Measurements from ENCODE around the gene SFI1. TPM values are rescaled to one million over a fixed set of nuclear protein-coding genes. Genes with fewer than 3 reads are reported as not detected.

The SFI1 gene
- total RNA-seq, 2 experiments from 2014 or later, result 221 to 234 TPM

DNA sequence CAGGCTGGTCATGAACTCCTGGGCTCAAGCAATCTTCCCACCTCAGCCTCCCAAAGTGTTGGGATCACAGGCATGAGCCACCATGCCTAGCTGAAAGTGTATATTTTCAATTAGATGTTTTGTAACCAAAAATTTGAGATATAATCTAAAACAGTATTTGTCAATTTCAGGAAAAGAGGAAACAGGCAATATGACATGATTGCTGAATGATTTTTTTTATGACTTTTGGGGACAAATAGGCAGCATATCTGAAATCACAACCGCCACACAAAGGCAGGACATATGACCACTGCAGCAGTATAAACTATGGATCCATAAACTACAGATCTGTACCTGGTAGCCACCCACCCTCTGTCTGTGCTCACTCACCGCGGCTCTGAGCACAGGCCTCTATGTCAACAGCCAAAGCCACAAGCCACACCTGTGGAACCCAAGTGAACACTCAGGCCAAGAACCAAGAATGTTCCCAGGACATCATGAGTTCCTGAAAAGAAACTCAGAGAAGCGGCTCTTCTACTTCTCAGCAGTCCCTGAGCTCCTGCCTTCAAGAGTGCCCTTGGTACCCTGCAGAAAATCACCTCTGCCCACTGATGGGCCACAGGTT lies 143.2 kb downstream of the SFI1 start:
- H3K27me3 Mint-ChIP-seq, result no peaks in the 10 kb centered on the region
- no peak overlapping the region for H3K4me3 Mint-ChIP-seq
- peak; percentile 47 for ATAC-seq
- POLR2A ChIA-PET, result interaction anchor here (0.6 kb wide), 1 partner anchor 146 kb away, joined by 6 read pairs; no protein-coding TSS in a partner anchor
- no peaks in the 10 kb centered on the region for H3K9me3 Mint-ChIP-seq (ENCODE audit: low read depth)
- DNase-seq, result no peak
- H3K36me3 Mint-ChIP-seq (ENCODE audit: low read depth), result peaks cover 8% of the 10 kb centered on the region
- CTCF ChIA-PET, result interaction anchor here (0.6 to 2.2 kb wide), 3 partner anchors 9 to 371 kb away, joined by 5 to 8 read pairs (median 5); no protein-coding TSS in a partner anchor
- H3K27ac Mint-ChIP-seq, result peak overlapping the region; percentile 63
- intact Hi-C loops (cut with DNase I, micrococcal nuclease), result loop anchor here in 1 of 2 experiments (10.0 kb wide), 1 partner anchor 555 kb away; the partner anchor contains the start of gene SMTN
- H3K4me1 Mint-ChIP-seq, result peaks cover 51% of the 10 kb centered on the region

DNA sequence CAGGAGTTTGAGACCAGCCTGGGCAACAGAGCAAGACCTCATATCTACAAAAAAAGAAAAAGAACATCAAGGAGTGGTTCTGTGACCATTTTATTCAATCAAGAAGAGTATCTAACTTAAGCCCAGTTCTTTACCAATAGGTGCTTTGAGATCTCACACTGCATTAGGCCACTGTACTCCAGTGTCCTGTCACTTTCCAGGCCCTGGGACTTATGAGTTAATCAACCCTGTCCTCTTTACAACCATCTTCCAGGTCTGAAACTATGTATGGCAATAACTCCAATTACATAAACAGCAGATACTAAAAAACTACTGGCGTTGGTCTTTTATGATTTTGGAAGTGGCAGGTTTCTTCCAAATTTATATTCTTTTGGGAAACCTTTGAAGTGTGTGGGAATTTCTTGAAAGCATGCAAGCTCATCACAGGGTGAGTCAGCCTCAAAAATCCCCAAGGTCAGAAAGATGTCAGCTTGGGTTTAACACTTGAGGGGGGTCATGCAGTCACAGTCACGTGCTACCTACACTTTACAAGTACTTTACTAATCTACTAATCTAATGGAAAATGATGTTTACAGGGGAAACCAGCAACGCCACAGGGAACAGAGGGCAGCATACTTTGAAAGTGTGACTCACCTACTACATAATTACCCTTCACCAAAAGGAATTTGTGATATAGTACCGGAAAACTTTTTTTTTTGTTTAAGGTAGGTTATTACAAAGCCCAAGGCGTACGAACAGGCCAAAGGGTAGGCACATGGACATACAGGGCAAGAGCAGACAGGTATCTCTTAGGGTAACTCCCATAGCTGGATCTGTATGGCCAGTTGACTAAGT lies 150.1 kb downstream of the SFI1 start:
- H3K36me3 Mint-ChIP-seq (ENCODE audit: low read depth), result peaks cover 31% of the 10 kb centered on the region
- H3K9me3 Mint-ChIP-seq (ENCODE audit: low read depth), result no peaks in the 10 kb centered on the region
- ChIA-PET CTCF (interaction anchor here (0.6 to 1.4 kb wide), 4 partner anchors 12 to 222 kb away, joined by 3 to 6 read pairs (median 4); no protein-coding TSS in a partner anchor), POLR2A (interaction anchor here (0.8 to 0.9 kb wide), 2 partner anchors 15 to 16 kb away, joined by 3 read pairs; partner anchors contain the start of gene PISD)
- peak; percentile 86 for ATAC-seq
- no peaks in the 10 kb centered on the region for H3K27me3 Mint-ChIP-seq
- peaks cover 46% of the 10 kb centered on the region for H3K4me1 Mint-ChIP-seq
- H3K27ac Mint-ChIP-seq, result peak overlapping the region; percentile 82
- intact Hi-C loops (cut with DNase I, micrococcal nuclease), result loop anchor here in 1 of 2 experiments (2.0 kb wide), 1 partner anchor 14 kb away; no protein-coding TSS in a partner anchor
- peak overlapping the region; percentile 28 for H3K4me3 Mint-ChIP-seq
- peak; percentile 60 for DNase-seq

DNA sequence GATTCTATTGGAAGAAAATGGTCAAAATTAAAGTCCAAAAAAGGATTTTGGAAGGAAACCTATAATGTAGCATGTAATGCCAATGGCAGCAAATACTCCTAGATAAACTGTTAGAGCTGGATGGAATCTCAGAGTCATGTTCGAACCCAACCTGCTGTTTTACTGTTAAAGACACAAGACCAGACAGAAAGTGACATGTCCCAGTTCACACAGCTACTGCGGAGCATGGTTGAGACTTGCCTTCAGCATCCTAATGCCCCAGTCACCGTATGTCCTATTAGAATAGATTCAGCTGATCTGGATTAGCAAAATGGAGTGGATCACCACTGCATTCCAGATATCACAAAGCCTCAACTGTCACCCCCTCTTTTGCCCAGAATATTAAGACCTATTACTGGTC lies 150.7 kb downstream of the SFI1 start:
- ChIA-PET POLR2A (interaction anchor here (0.8 kb wide), 1 partner anchor 17 kb away, joined by 3 read pairs; no protein-coding TSS in a partner anchor), CTCF (interaction anchor here (1.1 to 1.4 kb wide), 2 partner anchors 13 to 19 kb away, joined by 5 to 6 read pairs; no protein-coding TSS in a partner anchor)
- Mint-ChIP-seq H3K9me3 (ENCODE audit: low read depth) (no peaks in the 10 kb centered on the region), H3K27ac (peak overlapping the region; percentile 82), H3K27me3 (no peaks in the 10 kb centered on the region), H3K36me3 (ENCODE audit: low read depth) (peaks cover 31% of the 10 kb centered on the region), H3K4me1 (peaks cover 53% of the 10 kb centered on the region), H3K4me3 (no peak overlapping the region)
- ATAC-seq (no peak), DNase-seq (no peak)
- intact Hi-C loops (cut with DNase I, micrococcal nuclease), result loop anchor here in 1 of 2 experiments (2.0 kb wide), 1 partner anchor 14 kb away; no protein-coding TSS in a partner anchor

DNA sequence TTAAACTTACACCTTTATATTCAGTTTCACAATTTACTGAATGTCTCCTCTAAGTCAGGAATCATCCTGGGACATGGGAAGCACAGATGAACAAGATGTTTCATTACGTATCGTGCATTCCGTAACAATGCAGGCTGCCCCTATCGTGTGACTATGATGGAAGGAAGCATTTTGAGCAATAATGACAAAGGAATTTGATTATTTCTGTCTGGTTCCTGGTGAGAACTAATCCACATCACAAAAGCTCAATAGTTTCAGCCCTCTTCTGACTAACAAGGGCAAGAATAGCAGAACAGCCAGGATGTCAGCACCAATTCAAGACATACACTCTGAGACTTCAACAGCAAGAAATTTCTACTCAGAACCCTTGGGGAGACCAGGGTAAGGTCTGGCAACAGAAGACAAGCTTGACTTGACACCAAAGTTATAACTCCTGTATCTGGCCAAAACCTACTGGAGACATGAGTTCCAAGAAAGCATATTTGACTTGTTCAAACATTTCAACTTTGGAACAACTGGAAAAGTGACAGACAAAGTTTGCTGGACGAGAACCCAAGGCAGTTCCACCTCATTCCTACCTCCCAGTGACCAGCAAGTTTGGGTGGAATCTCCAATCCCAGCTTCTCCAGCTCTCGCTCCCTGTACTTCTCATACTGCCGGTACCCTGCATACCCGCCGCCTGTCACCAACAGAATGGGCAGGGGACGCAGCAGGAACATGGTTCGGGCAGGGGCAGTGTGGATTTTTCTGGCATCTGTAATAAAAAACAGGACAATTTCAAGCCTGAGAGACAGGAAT lies 151.4 kb downstream of the SFI1 start:
- DNase-seq, result no peak
- CTCF ChIA-PET, result interaction anchor here (1.1 to 1.4 kb wide), 2 partner anchors 14 to 18 kb away, joined by 5 to 6 read pairs; no protein-coding TSS in a partner anchor
- Mint-ChIP-seq H3K9me3 (ENCODE audit: low read depth) (no peaks in the 10 kb centered on the region), H3K27me3 (no peaks in the 10 kb centered on the region), H3K27ac (peak overlapping the region; percentile 82), H3K36me3 (ENCODE audit: low read depth) (peaks cover 31% of the 10 kb centered on the region), H3K4me1 (peaks cover 59% of the 10 kb centered on the region), H3K4me3 (no peak overlapping the region)
- POLR2A ChIA-PET, result no interaction called here
- intact Hi-C loops (cut with DNase I, micrococcal nuclease), result loop anchor here in 1 of 2 experiments (2.0 kb wide), 1 partner anchor 13 kb away; no protein-coding TSS in a partner anchor
- no peak for ATAC-seq

DNA sequence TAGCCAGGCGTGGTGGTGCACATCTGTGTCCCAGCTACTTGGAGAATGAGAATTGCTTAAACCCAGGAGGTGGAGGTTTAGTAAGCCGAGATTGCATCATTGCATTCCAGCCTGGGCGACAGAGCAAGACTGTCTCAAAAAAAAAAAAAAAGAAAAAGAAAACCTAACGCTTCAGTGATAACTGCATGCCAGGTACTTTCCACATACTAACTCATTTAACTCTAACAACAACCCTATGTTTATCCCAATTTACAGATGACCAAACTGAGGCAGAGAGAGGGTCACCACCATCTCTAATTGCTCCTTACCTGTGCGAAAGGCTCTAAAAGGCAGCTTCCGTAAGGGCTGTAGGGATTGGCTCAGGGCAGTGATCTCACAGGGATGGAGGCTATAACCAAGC lies 154.1 kb downstream of the SFI1 start:
- no peaks in the 10 kb centered on the region for H3K27me3 Mint-ChIP-seq
- no peak overlapping the region for H3K4me3 Mint-ChIP-seq
- H3K9me3 Mint-ChIP-seq (ENCODE audit: low read depth), result no peaks in the 10 kb centered on the region
- ATAC-seq (no peak), DNase-seq (no peak)
- ChIA-PET CTCF (no interaction called here), POLR2A (no interaction called here)
- intact Hi-C loops (cut with DNase I, micrococcal nuclease), result no loop called here
- no peak overlapping the region for H3K27ac Mint-ChIP-seq
- H3K36me3 Mint-ChIP-seq (ENCODE audit: low read depth), result peaks cover 27% of the 10 kb centered on the region
- peaks cover 60% of the 10 kb centered on the region for H3K4me1 Mint-ChIP-seq

DNA sequence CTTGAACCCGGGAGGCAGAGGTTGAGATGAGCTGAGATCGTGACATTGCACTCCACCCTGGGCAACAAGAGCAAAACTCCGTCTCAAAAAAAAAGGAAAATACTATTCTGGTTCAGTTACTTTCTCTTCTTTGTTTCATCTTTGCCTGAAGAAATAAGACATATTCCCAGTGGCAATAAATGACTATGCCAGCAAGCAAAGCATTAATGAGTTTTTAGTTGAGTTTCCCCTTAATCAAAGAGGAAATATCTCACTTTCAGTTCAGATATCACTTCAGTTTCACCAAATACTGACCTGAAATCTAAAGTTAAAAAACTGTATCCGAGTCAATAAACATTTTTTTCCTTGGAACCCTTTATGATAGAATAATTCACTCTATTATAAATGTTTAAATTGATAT lies 155.3 kb downstream of the SFI1 start:
- no peaks in the 10 kb centered on the region for H3K9me3 Mint-ChIP-seq (ENCODE audit: low read depth)
- no peak overlapping the region for H3K4me3 Mint-ChIP-seq
- intact Hi-C loops (cut with DNase I, micrococcal nuclease), result no loop called here
- peak overlapping the region; percentile 43 for H3K27ac Mint-ChIP-seq
- H3K4me1 Mint-ChIP-seq, result peaks cover 52% of the 10 kb centered on the region
- ChIA-PET CTCF (no interaction called here), POLR2A (no interaction called here)
- ATAC-seq, result no peak
- no peaks in the 10 kb centered on the region for H3K27me3 Mint-ChIP-seq
- DNase-seq, result no peak
- peaks cover 19% of the 10 kb centered on the region for H3K36me3 Mint-ChIP-seq (ENCODE audit: low read depth)

DNA sequence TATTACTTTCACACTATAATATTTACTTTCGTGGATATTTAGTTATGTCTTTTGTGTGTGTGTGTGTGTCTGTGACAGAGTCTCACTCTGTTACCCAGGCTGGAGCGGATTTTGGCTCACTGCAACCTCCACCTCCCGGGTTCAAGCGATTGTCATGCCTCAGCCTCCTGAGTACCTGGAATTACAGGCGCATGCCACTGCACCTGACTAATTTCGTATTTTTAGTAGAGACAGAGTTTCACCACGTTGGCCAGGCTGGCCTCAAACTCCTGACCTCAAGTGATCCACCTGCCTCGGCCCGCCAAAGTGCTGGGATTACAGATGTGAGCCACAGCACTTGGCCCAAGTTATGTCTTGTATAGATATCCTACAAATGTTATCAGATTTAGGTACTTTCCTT lies 155.8 kb downstream of the SFI1 start:
- CTCF ChIA-PET, result interaction anchor here (3.1 kb wide), 1 partner anchor 13 kb away, joined by 10 read pairs; no protein-coding TSS in a partner anchor
- peaks cover 48% of the 10 kb centered on the region for H3K4me1 Mint-ChIP-seq
- DNase-seq (no peak), ATAC-seq (no peak)
- no peaks in the 10 kb centered on the region for H3K27me3 Mint-ChIP-seq
- H3K27ac Mint-ChIP-seq, result no peak overlapping the region
- peaks cover 16% of the 10 kb centered on the region for H3K36me3 Mint-ChIP-seq (ENCODE audit: low read depth)
- H3K4me3 Mint-ChIP-seq, result no peak overlapping the region
- intact Hi-C loops (cut with DNase I, micrococcal nuclease), result no loop called here
- POLR2A ChIA-PET, result no interaction called here
- no peaks in the 10 kb centered on the region for H3K9me3 Mint-ChIP-seq (ENCODE audit: low read depth)

DNA sequence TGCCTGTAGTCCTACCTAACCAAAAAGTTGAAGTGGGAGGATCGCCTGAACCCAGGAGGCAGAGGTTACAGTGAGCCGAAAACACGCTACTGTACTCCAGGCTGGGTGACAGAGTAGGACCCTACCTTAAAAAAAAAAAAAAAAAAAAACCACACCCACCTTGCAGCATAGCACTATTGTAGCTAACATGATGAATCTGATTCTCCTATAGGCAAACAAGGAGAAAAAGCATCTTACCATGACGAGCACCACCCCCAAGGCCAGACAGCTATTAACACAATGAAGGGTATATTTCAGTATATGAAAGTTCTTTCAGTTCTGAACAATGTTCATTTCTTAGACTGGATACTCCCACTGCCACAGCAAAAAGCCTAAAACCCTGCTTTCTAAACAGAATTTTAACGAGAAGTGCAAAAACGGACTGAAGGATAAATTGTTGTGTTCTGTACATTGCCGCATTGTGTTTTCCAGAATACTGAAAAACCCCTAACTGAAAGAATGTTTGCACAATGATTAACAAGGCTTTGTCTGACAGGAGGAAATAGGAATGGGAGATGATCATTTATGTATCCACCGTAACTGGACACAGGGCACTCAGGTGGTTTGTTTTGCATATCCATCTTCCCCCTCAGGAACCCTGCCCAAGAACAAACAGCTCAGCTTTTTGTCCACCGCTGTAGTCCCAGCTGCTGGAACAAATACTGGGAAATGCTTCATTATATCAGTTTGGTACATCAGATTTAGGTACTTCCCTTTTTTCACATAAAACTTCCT lies 156.8 kb downstream of the SFI1 start:
- Mint-ChIP-seq H3K9me3 (ENCODE audit: low read depth) (no peaks in the 10 kb centered on the region), H3K4me1 (peaks cover 41% of the 10 kb centered on the region), H3K27me3 (no peaks in the 10 kb centered on the region), H3K36me3 (ENCODE audit: low read depth) (peaks cover 9% of the 10 kb centered on the region), H3K4me3 (no peak overlapping the region), H3K27ac (no peak overlapping the region)
- ATAC-seq (no peak), DNase-seq (no peak)
- intact Hi-C loops (cut with DNase I, micrococcal nuclease), result no loop called here
- CTCF ChIA-PET, result interaction anchor here (1.3 to 3.1 kb wide), 3 partner anchors 9 to 201 kb away, joined by 4 to 10 read pairs (median 4); partner anchors contain the start of gene PISD
- POLR2A ChIA-PET, result interaction anchor here (0.8 kb wide), 1 partner anchor 355 kb away, joined by 4 read pairs; no protein-coding TSS in a partner anchor

DNA sequence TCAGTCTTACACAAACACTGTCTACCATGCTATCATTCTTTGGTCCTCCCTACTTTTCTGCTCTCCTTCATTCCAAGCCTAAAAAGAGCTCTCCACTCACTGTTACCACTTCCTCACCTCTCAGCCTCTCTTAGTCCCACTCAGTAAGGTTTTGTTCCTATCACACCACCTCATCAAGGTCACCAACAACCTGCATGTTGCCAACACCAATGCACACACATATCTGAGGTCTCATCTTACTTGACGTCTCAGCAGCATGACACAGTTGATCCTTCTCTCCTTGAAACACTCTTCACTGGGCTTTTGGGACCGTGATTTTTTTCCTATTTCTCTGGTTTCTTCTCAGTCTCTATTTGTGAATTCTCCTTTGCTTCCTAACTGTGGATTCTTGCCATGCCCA lies 157.6 kb downstream of the SFI1 start:
- ATAC-seq (no peak), DNase-seq (no peak)
- CTCF ChIA-PET, result interaction anchor here (1.3 to 3.1 kb wide), 3 partner anchors 8 to 202 kb away, joined by 4 to 10 read pairs (median 4); partner anchors contain the start of gene PISD
- peaks cover 42% of the 10 kb centered on the region for H3K4me1 Mint-ChIP-seq
- peak overlapping the region; percentile 17 for H3K27ac Mint-ChIP-seq
- intact Hi-C loops (cut with DNase I, micrococcal nuclease), result no loop called here
- no peaks in the 10 kb centered on the region for H3K9me3 Mint-ChIP-seq (ENCODE audit: low read depth)
- H3K27me3 Mint-ChIP-seq, result no peaks in the 10 kb centered on the region
- POLR2A ChIA-PET, result interaction anchor here (0.8 kb wide), 1 partner anchor 354 kb away, joined by 4 read pairs; no protein-coding TSS in a partner anchor
- H3K4me3 Mint-ChIP-seq, result no peak overlapping the region
- H3K36me3 Mint-ChIP-seq (ENCODE audit: low read depth), result peaks cover 6% of the 10 kb centered on the region

DNA sequence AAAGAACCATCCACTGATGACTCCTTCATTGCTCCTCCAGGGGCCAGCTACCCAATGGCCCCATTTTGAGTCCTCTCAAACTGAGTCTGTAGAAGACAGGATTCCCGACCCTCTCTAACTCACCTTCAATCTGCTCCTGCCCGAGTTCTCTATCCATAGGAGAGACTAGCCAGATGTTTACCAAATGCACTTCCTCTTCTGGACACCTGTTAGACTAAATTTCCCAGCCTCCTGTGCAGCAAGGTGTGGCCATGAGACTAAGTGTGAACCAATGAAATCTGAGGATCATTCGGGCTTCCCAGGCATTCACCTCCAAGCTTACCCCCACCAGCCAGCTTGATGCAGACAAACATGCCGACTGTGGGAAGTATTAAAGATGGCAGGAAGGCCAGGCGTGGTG lies 158.1 kb downstream of the SFI1 start:
- Mint-ChIP-seq H3K4me1 (peaks cover 42% of the 10 kb centered on the region), H3K4me3 (no peak overlapping the region), H3K9me3 (ENCODE audit: low read depth) (no peaks in the 10 kb centered on the region), H3K27ac (no peak overlapping the region), H3K36me3 (ENCODE audit: low read depth) (peaks cover 2% of the 10 kb centered on the region), H3K27me3 (no peaks in the 10 kb centered on the region)
- no peak for DNase-seq
- intact Hi-C loops (cut with DNase I, micrococcal nuclease), result no loop called here
- POLR2A ChIA-PET, result interaction anchor here (0.7 kb wide), 1 partner anchor 105 kb away, joined by 3 read pairs; no protein-coding TSS in a partner anchor
- ATAC-seq, result no peak
- CTCF ChIA-PET, result interaction anchor here (1.3 to 3.1 kb wide), 2 partner anchors 11 to 203 kb away, joined by 4 to 10 read pairs; no protein-coding TSS in a partner anchor

Measured in activated CD4-positive, alpha-beta T cell treated with anti-CD3 and anti-CD28 coated beads for 36 hours (primary cell).